AG09319 (cell line): ENCODE results near the gene AGFG2.

Experiments used
- DNase-seq: peaks from one replicate; pipeline ENCODE4 v3.0.0-alpha.2; 2010; ENCODE audit warnings: low read depth; ENCODE audit errors: extremely low read depth
- CTCF ChIP-seq: IDR thresholded peaks from 2 replicates; pipeline ENCODE4 v1.5.1; 2011; ENCODE audit warnings: low read depth, mild to moderate bottlenecking, inconsistent platforms, low read length, moderate library complexity

Gene AGFG2

GRCh38 chr7:100578246-100579183 lies 39.5 kb downstream of the AGFG2 start:
- no peak for DNase-seq
- no peak for TF ChIP-seq CTCF

GRCh38 chr7:100580466-100581283 lies 41.7 kb downstream of the AGFG2 start:
- no peak for DNase-seq
- TF ChIP-seq CTCF: no peak

GRCh38 chr7:100582041-100582579 lies 43.1 kb downstream of the AGFG2 start:
- no peak for TF ChIP-seq CTCF
- no peak for DNase-seq

- DNase-seq: no peak
- no peak for TF ChIP-seq CTCF
Measured at GRCh38 chr7:100582650-100583049, 43.6 kb downstream of the AGFG2 start.

- no peak for TF ChIP-seq CTCF
- no peak for DNase-seq
Measured at GRCh38 chr7:100583132-100584053, 44.4 kb downstream of the AGFG2 start.

GRCh38 chr7:100584054-100584682 lies 45.2 kb downstream of the AGFG2 start:
- no peak for TF ChIP-seq CTCF
- DNase-seq: no peak
